Breast epithelium (tissue), 3 donors: Measurements from ENCODE around the gene TKT.

Experiments used
- CTCF ChIP-seq, 3 donors: fragments of 450-650 bp; IDR thresholded peaks; one replicate each; pipeline ENCODE4 v1.5.1; 2016 to 2017; ENCODE audit warnings: antibody characterized with exemption in 3 of 3, mild to moderate bottlenecking in 3 of 3, moderate library complexity in 3 of 3
- POLR2A ChIP-seq: fragments of 450-650 bp; IDR thresholded peaks from one replicate; pipeline ENCODE4 v1.6.1; 2016; ENCODE audit warnings: antibody characterized with exemption, mild to moderate bottlenecking, moderate library complexity
- POLR2AphosphoS5 ChIP-seq, 3 donors: sonication (generic); formaldehyde crosslinking; IDR thresholded peaks; one replicate each; pipeline ENCODE4 v1.6.1; 2017; ENCODE audit warnings: antibody characterized with exemption in 3 of 3

GRCh38 chr3:53222183-53222901 is 33.5 kb downstream of the TKT start:
- TF ChIP-seq POLR2A (no peak), CTCF (IDR thresholded peaks at IDR 0.05) (no peak), POLR2AphosphoS5 (IDR thresholded peaks at IDR 0.05) (no peak)
